Measurements from ENCODE around the gene ABCC9.

DNA sequence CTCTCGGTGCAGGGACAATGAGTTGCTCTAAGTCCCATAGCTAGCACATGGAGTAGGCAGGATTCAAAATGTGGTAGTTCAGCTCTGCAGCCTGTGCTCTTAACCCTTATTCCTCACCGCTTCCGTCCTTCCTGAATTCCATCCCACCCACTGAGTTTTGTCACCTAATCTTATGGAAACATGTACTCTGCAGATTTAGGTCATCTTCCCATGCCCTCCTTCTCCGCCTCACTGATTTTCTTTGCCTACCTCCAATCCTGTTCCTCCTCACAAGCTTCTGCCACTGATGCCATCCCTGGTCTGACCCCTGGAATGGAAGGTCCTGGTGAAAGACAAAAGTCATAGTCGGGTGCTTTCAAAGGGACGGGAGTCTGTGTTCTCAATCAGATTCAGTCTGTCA lies 46.5 kb upstream of the ABCC9 start:
- TF ChIP-seq POLR2A (IDR thresholded peaks at IDR 0.05; ENCODE audit: low read depth, low read length) (no peak), EZH2 (IDR thresholded peaks at IDR 0.05; ENCODE audit: borderline replicate concordance, low read depth, low read length, severe bottlenecking) (no peak), POLR2AphosphoS5 (IDR thresholded peaks at IDR 0.05; ENCODE audit: insufficient read depth, low read depth, low read length) (no peak), GATA2 (IDR thresholded peaks at IDR 0.05; ENCODE audit: insufficient read depth, insufficient read length, low read depth, low read length) (no peak), MYC (IDR thresholded peaks at IDR 0.05; ENCODE audit: low read depth, low read length) (no peak), FOS (IDR thresholded peaks at IDR 0.05; ENCODE audit: borderline replicate concordance, insufficient read depth, low read length) (no peak), JUN (IDR thresholded peaks at IDR 0.05; ENCODE audit: borderline replicate concordance, insufficient read depth, insufficient read length, low read depth) (no peak)
- TF ChIP-seq, protein P1, sequence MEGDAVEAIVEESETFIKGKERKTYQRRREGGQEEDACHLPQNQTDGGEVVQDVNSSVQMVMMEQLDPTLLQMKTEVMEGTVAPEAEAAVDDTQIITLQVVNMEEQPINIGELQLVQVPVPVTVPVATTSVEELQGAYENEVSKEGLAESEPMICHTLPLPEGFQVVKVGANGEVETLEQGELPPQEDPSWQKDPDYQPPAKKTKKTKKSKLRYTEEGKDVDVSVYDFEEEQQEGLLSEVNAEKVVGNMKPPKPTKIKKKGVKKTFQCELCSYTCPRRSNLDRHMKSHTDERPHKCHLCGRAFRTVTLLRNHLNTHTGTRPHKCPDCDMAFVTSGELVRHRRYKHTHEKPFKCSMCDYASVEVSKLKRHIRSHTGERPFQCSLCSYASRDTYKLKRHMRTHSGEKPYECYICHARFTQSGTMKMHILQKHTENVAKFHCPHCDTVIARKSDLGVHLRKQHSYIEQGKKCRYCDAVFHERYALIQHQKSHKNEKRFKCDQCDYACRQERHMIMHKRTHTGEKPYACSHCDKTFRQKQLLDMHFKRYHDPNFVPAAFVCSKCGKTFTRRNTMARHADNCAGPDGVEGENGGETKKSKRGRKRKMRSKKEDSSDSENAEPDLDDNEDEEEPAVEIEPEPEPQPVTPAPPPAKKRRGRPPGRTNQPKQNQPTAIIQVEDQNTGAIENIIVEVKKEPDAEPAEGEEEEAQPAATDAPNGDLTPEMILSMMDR (IDR thresholded peaks at IDR 0.05; ENCODE audit: extremely low read depth in 1 of 2, insufficient read depth in 1 of 2, low read depth in 1 of 2, low read length in 2 of 2): no peak
- TF ChIP-seq, protein P2, sequence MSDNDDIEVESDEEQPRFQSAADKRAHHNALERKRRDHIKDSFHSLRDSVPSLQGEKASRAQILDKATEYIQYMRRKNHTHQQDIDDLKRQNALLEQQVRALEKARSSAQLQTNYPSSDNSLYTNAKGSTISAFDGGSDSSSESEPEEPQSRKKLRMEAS (IDR thresholded peaks at IDR 0.05; ENCODE audit: insufficient read depth, insufficient read length): no peak
